ENCODE results near the gene TLR3.

TLR3 gene

DNA sequence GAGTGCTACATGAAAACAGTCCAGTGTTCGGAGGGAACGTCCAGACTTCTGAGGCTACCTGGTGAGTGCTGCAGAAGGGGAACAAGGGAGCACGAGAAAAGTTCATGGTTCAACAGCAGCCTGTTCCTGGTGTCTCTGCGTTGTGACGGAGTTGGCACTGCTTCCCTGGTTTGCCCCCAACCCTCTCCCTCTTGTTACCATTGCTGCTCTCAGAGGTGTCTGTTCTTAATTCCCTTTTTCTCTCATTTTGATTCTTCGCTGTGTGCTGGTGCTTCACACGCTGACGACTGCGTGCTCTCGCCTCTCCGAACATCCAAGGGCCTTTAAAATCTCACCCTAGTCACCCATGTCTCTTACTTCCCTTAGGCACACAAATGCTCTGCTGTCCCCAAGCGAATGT, 34.0 kb downstream of the TLR3 start:
- no peak overlapping the region for H3K4me3 ChIP-seq (ENCODE audit: low read depth, low read length)
- H3K4me1 ChIP-seq (ENCODE audit: control insufficient read depth, insufficient read depth, low read length): peaks cover 3% of the 10 kb centered on the region; the same call in 1 of the 2 replicates
- ChIA-PET CTCF (no interaction called here), POLR2A (no interaction called here)
- no peaks in the 10 kb centered on the region for H3K36me3 ChIP-seq (ENCODE audit: control insufficient read depth in 2 of 2, insufficient read depth in 1 of 2, low read length in 2 of 2)
- H3K9me3 ChIP-seq (ENCODE audit: control insufficient read depth, insufficient read depth, low read depth, low read length): no peaks in the 10 kb centered on the region
- no peak overlapping the region for H3K27ac ChIP-seq (ENCODE audit: extremely low read depth, low read depth, low read length)
- TF ChIP-seq REPIN1 (tag by site-specific recombination; IDR thresholded peaks at IDR 0.05; ENCODE audit: low read depth): no peak
- TF ChIP-seq ZNF423 (tag by site-specific recombination; IDR thresholded peaks at IDR 0.05): no peak
- TF ChIP-seq, protein P1, sequence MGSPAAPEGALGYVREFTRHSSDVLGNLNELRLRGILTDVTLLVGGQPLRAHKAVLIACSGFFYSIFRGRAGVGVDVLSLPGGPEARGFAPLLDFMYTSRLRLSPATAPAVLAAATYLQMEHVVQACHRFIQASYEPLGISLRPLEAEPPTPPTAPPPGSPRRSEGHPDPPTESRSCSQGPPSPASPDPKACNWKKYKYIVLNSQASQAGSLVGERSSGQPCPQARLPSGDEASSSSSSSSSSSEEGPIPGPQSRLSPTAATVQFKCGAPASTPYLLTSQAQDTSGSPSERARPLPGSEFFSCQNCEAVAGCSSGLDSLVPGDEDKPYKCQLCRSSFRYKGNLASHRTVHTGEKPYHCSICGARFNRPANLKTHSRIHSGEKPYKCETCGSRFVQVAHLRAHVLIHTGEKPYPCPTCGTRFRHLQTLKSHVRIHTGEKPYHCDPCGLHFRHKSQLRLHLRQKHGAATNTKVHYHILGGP (tag by site-specific recombination; IDR thresholded peaks at IDR 0.05): no peak
- TF ChIP-seq ZNF324 (tag by site-specific recombination; IDR thresholded peaks at IDR 0.05): no peak
- TF ChIP-seq ZEB2 (tag by site-specific recombination; IDR thresholded peaks at IDR 0.05): no peak
- no peak for TF ChIP-seq ZNF350 (tag by site-specific recombination; IDR thresholded peaks at IDR 0.05)
- no peak for TF ChIP-seq MEIS1 (CRISPR knock-in tag; IDR thresholded peaks at IDR 0.05; ENCODE audit: borderline replicate concordance)
- TF ChIP-seq ZNF37A (tag by site-specific recombination; IDR thresholded peaks at IDR 0.05): no peak
- no peak for TF ChIP-seq ZNF548 (tag by site-specific recombination; IDR thresholded peaks at IDR 0.05)

DNA sequence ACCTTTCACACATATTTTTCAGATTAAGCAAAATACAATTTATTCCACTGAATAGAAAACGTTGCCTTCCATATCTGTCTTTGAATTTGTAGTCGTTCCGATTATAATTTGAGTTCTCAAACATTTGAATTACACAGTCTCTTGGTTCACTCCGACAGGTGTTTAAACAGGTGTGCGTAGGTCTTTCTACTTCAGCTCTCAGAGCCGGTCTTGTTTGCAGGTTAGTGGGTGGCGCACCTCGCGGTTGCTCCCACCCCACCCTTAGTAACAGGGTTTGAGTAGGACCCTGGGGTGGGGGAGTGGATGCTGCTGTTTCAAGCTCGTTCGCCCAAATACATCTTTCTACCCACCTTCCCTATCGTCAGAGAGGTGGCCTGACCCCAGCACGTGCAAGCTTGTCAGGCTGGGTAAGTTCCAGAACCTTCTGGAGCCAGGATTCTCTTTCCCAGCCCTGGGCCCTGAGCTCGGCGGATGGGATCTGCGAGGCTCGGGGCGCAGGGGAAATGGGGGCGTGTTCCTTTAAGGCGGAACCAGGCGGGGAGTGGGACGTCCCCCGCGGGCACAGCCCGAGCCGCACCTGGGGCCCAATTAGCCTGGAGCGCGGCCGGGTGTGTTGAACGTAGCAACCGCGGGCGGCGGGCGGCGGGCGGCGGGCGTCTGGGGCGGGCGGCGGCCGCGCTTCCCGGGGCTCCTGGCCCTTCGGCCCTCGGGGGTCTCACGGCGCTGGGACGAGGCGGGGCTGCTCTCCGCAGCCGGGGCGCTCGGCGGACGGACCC, 35.3 kb downstream of the TLR3 start, which contains the start of gene FAM149A:
Gene FAM149A, plus strand, starts transcription at position 591 of the 776 bp plus-strand sequence.
- Histone ChIP-seq H3K36me3 (ENCODE audit: control insufficient read depth in 2 of 2, insufficient read depth in 1 of 2, low read length in 2 of 2) (no peaks in the 10 kb centered on the region), H3K4me1 (ENCODE audit: control insufficient read depth, insufficient read depth, low read length) (peaks cover 3% of the 10 kb centered on the region; the same call in 1 of the 2 replicates), H3K27ac (ENCODE audit: extremely low read depth, low read depth, low read length) (peak within 1 kb of the TSS; percentile 64; the same call in 1 of the 2 replicates), H3K9me3 (ENCODE audit: control insufficient read depth, insufficient read depth, low read depth, low read length) (no peaks in the 10 kb centered on the region), H3K4me3 (ENCODE audit: low read depth, low read length) (peak within 1 kb of the TSS; percentile 38)
- TF ChIP-seq ZNF335 (tag by site-specific recombination; conservative IDR thresholded peaks at IDR 0.05) (0 out of 2 replicates have a peak, but pooled peaks have one; percentile 33), SALL2 (tag by site-specific recombination; IDR thresholded peaks at IDR 0.05; ENCODE audit: borderline replicate concordance) (no peak), ZNF585B (tag by site-specific recombination; IDR thresholded peaks at IDR 0.05) (no peak), ZBTB8A (tag by site-specific recombination; IDR thresholded peaks at IDR 0.05) (peak; percentile 46), SCRT2 (tag by site-specific recombination; IDR thresholded peaks at IDR 0.05) (peak; percentile 81), ZNF354C (tag by site-specific recombination; IDR thresholded peaks at IDR 0.05; ENCODE audit: borderline replicate concordance, low read depth) (no peak), ZNF341 (tag by site-specific recombination; IDR thresholded peaks at IDR 0.05; ENCODE audit: low read depth) (peak; percentile 32; the same call in 1 of the 2 replicates), ZNF266 (tag by site-specific recombination; IDR thresholded peaks at IDR 0.05; ENCODE audit: low read depth) (no peak), SCRT1 (tag by site-specific recombination; IDR thresholded peaks at IDR 0.05; ENCODE audit: borderline replicate concordance) (peak; percentile 80; the same call in 1 of the 2 replicates), SP2 (tag by site-specific recombination; IDR thresholded peaks at IDR 0.05) (peak; percentile 10; the same call in 1 of the 2 replicates), SP3 (tag by site-specific recombination; IDR thresholded peaks at IDR 0.05) (no peak), ZNF157 (tag by site-specific recombination; IDR thresholded peaks at IDR 0.05) (no peak)
- TF ChIP-seq, protein P2, sequence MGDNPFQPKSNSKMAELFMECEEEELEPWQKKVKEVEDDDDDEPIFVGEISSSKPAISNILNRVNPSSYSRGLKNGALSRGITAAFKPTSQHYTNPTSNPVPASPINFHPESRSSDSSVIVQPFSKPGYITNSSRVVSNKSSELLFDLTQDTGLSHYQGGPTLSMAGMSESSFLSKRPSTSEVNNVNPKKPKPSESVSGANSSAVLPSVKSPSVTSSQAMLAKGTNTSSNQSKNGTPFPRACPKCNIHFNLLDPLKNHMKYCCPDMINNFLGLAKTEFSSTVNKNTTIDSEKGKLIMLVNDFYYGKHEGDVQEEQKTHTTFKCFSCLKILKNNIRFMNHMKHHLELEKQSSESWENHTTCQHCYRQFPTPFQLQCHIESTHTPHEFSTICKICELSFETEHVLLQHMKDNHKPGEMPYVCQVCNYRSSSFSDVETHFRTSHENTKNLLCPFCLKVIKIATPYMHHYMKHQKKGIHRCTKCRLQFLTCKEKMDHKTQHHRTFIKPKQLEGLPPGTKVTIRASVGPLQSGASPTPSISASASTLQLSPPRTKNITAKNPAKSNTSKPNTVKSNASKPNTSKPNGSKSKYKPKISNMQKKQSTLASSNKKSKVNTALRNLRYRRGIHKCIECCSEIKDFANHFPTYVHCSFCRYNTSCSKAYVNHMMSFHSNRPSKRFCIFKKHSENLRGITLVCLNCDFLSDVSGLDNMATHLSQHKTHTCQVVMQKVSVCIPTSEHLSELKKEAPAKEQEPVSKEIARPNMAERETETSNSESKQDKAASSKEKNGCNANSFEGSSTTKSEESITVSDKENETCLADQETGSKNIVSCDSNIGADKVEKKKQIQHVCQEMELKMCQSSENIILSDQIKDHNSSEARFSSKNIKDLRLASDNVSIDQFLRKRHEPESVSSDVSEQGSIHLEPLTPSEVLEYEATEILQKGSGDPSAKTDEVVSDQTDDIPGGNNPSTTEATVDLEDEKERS (tag by site-specific recombination; IDR thresholded peaks at IDR 0.05): no peak
- POLR2A ChIA-PET: no interaction called here
- CTCF ChIA-PET: interaction anchor here (1.2 kb wide), 1 partner anchor 28 kb away, joined by 4 read pairs; no protein-coding TSS in a partner anchor
